SK-N-MC (cell line): ENCODE data around the gene RASAL1.

Source experiments
- EZH2 ChIP-seq: fragments of 200-600 bp; sonication (generic); IDR thresholded peaks from one replicate; pipeline ENCODE4 v1.6.1; 2017; ENCODE audit warnings: antibody characterized with exemption
- FOXP2 ChIP-seq: optimal IDR thresholded peaks from 2 replicates; pipeline ENCODE3; 2011; ENCODE audit warnings: mild to moderate bottlenecking, moderate library complexity; ENCODE audit not compliant: insufficient read depth; ENCODE audit errors: extremely low read length, control extremely low read depth

- TF ChIP-seq EZH2 (no peak), FOXP2 (peak; percentile 16)
Observed at GRCh38 chr12:113098441-113099028, 37.0 kb downstream of the RASAL1 start.
